HG03521 (cell line): ENCODE data around the gene TADA2B.

Experiments
- ATAC-seq: cut with Tn5 transposase; IDR thresholded peaks from one replicate; pipeline ENCODE4 v1.9.1; 2021; ENCODE audit warnings: mild to moderate bottlenecking, moderate library complexity; ENCODE audit not compliant: unreplicated experiment

The TADA2B gene

DNA sequence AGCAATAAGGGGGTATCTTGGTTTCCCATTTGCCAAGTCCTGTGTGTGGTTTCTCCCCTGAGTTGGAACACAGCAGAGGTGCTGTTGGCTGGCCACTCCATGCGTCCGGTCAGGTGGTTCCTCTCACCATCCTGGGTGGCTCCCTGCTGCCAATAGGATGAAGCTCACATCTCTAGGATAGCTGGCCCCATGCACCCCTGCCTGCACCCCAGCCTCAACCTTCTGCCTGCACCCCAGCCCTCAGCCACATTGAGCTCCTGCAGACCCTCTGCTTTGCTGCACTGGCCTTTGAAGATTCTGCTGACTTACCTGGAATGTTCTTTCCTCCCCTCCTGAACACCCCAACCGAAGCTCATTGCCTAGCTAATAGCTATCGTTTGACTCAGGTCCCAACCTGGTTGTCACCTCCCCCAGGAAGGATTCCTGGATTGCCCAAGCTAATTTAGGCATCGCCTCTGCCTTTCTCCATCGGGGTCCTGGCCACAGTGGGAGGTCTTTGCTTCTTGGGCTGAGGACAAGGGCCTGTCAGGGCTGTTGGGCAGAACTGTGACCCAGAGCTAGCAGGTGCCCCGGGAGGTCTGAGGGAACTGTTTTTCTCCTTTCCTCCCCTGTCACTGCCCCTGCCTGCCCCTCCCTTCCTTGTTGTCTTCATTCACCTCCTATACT, 61.3 kb downstream of the TADA2B start:
- no peak for ATAC-seq

DNA sequence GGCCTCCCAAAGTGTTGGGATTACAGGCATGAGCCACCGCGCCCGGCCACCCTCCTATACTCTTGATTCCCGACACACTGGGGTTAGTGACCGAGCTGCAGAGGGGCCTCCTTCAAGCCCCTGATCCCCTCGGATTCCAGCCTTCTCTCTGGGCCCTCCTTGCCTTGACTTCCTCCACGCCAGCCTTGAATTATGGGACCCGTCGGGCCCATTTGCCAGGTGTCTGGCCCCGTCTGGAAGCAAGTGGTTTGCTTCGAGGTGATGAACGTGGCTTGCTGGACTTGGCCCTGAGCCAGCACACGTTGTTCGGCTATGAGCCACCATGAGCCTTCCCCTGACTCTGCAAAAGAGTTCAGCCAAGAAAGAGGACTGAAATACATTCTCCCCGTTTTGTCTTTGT, 62.1 kb downstream of the TADA2B start:
- ATAC-seq: no peak

DNA sequence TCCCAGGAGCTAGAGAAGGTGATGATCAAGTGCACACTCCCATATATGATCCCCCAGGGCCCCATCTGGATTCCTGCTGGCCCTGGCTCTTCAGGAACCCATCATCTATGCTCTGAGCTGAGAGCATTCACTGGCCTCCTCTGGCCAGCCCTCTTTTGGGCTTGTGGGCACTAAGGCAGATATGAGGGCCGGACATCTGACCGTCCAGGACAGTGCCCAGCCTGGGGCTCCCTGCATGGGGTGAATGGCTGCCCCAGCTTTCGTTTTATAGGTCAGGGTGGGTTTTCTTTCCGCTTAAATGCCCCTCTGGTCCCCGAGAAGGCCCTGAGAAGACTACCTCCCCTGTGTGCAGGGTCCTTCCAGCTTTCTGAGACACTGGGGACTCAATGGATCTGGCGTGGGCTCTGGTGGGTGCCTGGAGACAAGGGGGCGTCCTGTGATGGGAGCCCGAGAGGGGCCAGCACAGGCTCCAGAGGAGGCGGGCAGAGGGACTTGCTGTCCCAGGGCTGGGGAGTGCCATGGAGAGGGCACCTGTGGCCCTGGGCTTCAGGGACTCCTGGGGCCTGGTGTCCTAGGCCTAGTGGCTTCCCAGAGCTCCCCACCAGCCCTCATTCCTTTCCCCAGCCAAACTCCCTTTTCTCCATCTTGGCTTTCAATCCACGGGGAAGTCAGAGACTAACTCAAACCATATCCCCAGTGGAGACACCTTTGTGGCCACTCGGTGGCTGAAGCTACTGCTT, 64.2 kb downstream of the TADA2B start:
- no peak for ATAC-seq
